Stimulated activated CD8-positive, alpha-beta memory T cell treated with anti-CD3 and anti-CD28 coated beads, Interleukin-4, amount 100 ng/mL, for 48 hours (primary cell): ENCODE data around the gene CDKN2AIPNL.
A peak's percentile ranks its signal among the peaks of the same experiment; 100 is the strongest.
"Not testable (repeated sequence)": the region's sequence is repeated elsewhere in the genome, so short reads cannot be mapped to it uniquely, and the experiment has no call there.

Experiments
- DNase-seq: peaks from one replicate; pipeline ENCODE4 v3.0.0-alpha.2; 2020

The CDKN2AIPNL gene

DNA sequence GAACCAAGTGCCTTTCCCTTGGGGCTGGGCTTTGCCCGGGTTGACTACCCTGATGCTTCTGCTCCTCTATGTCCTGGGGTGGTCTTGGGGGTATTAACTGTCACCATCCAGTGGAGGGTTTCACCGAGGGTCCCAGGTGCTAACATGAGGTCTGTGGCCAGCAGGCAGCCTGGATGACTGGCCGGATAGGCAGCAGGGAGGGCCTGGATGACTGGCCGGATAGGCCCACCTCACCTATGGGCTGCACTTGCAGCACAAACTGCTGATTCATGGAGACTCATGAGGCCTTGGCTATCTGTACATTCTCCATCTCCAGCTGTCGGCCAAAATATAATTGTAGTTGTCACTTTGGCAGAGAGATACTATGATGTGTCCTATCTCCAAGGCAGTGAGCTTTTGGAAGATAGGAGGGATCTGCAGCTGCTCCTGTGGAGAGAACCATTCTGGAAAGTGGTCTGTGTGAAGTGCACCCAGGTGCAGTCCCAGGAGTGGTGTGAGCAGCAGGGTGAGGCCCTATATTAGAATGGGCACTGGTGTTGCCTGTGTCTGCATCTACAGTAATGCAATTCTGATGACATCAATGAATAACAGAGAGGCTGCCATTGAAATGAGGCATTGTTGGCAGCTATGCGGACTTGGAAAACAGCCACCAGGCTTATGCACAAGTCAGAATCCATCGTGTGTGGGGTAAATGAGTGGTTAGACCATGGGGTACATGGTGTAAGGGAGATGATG, 26.3 kb upstream of the CDKN2AIPNL start:
- DNase-seq: no peak

DNA sequence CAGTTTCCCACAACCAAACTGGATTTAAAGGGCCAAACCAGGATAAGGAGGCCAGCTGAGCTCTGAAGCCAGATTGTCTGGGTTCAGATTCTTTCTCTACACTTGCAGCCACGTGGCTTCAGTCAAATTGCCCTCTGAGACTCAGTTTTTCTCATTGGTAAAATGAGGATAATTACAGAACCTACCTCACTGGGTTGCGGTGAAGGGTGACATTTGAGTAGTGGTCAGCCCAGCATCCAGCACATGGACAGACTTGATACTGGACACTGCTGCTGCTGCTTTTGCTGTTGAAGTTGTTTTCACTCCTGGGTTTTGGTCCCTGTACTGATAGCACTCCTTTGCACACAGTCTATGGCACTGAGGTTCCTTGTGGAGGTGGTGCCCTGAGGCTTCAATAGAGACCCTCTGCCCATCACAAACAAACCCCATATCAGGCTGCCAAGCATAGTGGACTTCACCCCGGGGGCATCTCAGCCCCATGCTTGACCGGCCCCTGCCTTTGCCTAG, 25.7 kb upstream of the CDKN2AIPNL start:
- no peak for DNase-seq

DNA sequence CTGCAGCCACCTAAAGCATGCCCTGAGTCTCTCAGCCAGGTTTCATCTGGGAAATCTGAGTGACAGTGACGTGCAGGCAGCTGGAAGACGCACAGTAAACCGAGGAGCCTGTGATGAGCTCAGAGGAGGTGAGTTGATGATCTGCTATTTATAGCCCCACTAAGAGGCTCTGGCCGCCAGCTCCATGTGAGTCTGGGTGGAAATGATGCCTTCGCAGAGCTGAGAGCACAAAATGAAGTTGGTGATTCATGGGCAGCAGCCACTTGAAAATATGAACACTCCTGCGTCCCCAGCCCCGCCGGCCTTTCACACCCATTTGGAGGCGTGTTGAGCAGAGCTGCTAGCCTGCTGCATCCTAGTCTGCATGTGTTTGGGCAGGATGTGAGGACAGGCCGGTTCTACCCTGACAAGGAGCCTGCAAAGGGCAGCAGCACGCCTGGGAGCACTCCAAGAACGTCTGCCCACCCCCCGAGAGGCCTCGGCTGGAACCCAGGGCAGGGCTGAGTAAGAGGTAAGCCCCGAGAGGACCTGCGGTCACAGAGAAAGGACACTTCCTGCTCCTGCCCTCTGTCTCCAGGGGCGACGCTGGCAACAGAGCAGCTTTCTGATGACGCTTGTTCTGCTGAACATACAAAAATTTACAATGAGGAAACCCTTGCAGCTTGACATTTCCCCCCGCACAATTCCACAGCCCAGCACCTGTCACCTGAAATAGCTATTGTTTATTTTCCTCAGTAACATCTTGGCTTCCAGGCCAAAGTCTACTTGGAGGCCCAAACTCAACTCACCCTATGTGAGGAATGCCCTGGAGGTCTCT, 25.1 kb upstream of the CDKN2AIPNL start:
- peak; percentile 68 for DNase-seq

DNA sequence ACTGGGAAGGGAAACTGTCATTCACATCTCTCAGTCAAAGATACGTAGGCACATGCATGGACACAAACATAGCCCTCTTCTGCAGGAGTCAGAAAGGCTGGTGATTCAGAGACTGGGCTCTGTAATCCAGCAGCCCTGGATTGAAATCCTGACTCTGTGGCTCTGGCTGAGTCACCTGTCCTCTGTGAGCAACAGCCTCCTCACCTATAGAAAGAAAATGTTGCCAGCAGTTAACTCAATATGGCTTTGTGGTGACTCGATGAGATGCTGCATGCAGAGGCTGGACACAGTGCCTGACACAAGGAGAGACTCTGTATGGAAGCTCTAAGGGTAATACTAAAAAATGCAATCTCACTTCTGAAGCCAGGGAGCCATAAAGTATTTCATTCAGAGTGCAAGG, 23.9 kb upstream of the CDKN2AIPNL start:
- peak; percentile 39 for DNase-seq

DNA sequence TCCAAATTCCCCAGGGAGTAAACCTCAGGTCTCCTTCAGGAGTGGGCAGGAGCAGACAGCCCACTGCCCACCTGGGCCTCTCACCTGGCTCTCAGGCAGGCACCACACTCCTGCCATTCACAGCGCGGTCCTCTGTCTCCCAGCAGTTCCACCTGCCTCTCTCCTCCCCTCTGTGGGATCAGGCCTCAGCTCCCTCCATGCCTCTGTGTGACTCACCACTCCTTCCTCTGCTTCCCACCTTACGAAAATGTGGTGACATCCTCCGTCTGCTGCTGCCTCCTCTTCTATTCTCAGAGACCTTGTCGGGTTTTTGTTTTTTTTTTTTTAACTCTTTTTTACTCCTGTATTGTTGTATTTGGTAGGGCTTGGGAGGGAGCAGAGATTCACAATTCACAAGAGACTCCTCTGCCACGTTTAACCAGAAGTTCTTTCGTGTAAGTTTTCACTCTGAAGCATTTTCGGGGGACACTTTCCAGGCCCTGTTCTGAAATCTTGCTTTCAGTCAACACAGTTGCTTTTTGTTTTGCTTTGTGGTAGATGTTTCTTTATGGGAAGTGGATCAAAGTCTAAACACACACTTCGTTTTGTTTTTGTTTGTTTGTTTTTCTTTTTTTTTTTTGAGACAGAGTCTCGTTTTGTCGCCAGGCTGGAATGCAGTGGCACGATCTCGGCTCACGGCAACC, 21.1 kb upstream of the CDKN2AIPNL start:
- no peak for DNase-seq

DNA sequence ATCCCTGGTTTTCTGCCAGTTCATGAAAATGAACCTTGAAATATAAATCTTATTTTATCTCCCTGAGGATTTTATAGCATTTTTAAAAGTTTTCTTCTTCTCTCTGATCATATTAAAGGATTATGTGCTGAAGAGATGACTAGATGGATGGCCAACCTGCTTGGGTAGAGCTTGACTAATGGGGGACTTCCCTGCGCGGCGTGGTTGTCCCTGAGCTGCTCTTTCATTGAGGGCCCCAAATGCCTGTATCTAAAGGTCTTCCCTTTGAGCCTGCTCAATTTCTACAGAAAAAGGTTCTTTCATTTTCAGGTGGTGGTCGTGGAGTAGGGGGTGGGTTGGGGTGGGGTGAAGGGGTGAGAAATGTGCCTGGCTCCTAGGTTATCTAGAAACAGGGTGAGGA, 20.5 kb upstream of the CDKN2AIPNL start:
- DNase-seq: peak; percentile 52

DNA sequence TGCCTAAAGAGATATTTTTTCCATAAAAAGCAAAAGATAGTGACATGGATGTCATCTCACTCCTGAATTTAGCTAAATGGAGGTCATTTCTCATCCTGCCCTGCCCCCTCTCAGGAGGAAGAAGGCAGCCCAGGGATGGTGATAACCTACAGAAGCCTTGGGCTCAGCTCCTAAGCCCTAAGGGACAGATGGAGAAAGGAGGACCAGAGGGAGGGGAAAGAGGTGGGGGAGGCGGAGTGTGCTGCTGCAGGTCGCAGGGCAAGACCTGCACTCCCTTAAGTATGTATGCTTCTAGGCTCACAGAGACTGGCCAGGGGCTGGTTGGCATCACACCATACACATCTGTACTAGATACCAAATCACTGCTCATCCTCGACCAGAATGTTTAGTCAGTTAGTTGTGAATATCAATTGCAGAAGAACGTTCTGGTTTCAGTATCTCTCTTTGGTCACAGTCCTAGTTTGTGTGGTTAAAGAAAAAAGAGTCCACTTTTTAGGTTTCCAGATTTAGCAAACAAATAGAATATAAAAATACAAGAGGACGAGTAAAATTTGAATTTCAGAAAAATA, 18.4 kb upstream of the CDKN2AIPNL start:
- DNase-seq: no peak

DNA sequence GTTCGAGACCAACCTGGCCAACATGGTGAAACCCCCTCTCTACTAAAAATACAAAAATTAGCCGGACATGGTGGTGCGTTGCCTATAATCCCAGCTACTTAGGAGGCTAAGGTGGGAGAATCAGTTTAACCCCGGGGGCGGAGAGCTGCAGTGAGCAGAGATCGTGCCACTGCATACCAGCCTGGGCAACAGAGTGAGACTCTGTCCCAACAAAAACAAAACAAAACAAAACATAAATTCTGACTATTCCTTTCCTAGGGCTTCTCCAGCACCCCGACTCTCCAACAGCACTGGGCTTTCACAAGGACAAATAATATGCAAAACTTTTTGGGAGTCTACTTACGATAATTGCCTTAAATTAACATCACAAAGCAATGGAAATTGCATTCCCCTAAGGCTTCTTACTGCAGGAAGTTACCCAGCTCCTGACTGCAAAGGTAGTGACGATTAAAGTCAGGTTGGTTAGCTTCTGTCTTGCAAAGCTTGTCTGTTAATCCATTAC, 15.9 kb upstream of the CDKN2AIPNL start:
- no peak for DNase-seq

DNA sequence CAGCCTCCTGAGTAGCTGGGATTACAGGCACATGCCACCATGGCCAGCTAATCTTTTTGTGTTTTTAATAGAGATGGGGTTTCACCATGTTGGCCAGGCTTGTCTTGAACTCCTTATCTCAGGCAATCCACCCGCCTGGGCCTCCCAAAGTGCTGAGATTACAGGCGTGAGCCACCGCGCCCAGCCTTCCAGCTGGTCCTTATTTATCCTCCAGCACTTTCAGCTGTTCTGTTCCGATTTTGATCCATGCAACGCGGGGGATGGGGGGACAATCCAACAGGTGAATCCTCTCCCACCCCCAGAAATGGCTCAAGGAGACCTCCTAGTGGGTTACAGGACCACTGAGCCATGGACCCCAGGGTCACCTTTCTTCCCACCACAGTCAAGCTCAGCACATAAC, 14.7 kb upstream of the CDKN2AIPNL start:
- DNase-seq: no peak

DNA sequence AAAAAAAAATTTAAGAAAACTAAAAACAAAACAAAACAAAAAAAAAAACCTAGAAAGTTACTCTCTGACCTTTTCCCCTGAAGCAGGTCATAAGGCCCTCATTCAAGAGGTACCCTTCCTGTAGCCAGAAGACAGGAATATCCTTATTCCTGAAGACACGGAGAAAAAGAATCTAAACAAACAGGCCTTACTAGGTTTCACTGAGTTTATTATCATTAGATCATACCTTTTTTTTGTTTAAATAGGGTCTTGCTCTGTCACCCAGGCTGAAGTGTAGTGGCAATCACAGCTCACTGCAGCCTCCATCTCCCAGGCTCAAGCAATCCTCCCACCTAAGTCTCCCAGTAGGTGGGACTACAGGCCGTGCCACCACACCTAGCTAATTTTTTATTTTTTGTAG, 11.7 kb upstream of the CDKN2AIPNL start:
- DNase-seq: no peak

DNA sequence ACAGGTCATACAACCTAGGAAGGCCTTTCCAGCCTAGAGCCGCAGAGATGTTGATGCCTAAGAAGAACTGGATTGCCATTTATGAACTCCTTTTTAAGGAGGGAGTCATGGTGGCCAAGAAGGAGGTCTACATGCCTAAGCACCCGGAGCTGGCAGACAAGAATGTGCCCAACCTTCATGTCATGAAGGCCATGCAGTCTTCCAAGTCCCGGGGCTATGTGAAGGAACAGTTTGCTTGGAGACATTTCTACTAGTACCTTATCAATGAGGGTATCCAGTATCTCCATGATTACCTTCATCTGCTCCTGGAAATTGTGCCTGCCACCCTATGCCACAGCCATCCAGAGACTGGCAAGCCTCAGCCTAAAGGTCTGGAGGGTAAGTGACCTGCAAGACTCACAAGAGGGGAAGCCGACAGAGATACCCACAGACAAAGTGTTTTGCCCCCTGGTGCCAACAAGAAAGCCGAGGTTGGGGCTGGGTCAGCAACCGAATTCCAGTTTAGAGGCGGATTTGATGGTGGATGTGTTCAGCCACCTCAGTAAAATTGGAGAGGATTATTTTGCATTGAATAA, 11.2 kb upstream of the CDKN2AIPNL start:
- no peak for DNase-seq

DNA sequence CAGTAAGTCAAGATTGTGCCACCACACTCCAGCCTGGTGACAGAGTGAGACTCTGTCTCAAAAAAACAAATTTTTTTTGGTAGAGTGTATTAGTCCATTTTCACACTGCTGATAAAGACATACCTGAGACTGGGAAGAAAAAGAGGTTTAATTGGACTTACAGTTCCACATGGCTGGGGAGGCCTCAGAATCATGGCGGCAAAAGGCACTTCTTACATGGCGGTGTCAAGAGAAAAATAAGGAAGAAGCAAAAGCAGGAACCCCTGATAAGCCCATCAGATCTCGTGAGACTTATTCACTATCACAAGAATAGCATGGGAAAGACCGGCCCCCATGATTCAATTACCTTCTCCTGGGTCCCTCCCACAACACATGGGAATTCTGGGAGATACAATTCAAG, 9.4 kb upstream of the CDKN2AIPNL start:
- DNase-seq: not testable (repeated sequence)

DNA sequence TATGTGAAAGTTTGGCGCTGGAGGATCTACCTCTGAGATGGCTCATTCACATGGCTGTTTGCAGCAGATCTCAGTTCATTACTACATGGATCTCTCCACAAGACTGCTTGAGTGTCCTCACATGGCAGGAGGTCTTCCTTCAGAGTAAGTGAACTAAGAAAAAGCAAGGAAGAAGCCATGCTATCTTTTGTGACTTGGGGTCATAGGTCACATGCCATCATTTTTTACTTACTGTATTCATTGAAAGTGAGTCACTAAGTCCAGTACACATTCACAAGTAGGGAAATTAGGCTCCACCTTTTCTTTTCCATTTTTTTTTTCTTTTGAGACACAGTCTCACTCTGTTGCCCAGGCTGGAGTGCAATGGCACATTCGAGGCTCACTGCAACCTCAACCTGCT, 8.7 kb upstream of the CDKN2AIPNL start:
- DNase-seq: no peak

DNA sequence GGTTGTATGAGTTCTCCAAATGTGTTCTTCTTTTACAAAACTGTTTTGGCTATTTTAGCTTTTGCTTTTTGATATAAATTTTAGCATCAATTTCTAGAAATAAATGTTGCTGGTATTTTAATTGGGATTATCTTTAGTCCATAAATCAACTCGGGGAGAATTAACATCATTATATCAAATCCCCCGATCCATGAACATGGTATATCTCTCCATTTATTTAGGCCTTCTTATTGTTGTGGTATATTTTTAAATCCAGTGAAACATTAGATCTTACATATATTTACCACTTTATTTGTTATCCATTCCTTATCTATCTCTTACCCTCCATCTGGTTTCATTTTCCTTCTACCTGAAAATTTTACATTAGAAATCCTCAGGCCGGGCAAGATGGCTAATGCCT, 7.3 kb upstream of the CDKN2AIPNL start:
- no peak for DNase-seq

DNA sequence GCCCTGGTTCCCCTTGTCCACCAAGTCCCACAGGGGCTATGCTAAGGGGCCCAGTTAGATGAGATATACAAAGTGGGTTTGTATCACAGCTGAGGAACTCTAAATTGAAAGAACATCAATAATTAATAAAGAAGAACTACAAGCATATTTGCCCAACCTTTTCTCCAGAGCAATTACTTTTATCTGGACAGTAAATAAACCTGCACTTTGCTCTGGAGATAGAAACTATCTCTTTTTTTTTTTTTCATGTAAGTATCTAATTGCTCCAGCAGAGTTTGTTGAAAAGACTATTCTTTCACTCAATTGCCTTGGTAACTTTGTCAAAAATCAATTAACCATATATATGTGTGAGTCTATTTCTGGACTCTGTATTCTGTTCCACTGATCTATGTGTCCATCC, 6.0 kb upstream of the CDKN2AIPNL start:
- DNase-seq: no peak

DNA sequence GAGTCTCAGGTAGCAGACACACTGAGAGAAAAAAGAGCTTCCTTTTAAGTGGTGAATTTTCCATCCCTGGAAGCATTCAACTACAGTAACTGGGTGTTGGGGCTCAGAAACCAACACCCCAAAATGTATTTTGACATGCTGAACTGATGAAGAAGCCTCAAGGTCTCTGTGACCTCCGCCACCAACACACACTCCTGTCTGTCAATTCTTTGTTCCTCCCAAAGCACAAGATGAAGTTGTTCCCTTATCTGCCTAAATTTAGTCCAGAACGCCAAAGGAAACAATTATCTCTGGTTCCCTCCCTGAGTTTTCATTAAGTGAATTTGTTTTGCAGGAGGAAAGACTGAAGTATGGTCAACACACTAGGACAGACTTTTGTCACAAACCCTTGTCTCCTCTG, 1.4 kb upstream of the CDKN2AIPNL start:
- no peak for DNase-seq

DNA sequence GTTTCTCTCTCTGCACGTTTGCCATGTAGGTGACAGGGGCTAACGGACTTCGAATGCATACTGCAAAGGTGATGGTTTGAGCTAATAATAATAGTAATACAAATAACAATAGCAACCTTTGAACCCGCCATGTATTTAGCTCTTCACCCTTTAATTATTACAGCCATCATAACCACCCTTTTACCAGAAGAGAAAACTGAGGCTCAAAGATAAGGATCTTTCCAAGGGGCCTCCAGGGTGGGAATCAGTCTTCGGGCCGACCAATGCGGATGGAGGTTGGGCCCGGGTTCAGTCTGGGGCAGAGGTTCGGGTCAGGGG, 494 bp downstream of the CDKN2AIPNL start:
- no peak for DNase-seq

DNA sequence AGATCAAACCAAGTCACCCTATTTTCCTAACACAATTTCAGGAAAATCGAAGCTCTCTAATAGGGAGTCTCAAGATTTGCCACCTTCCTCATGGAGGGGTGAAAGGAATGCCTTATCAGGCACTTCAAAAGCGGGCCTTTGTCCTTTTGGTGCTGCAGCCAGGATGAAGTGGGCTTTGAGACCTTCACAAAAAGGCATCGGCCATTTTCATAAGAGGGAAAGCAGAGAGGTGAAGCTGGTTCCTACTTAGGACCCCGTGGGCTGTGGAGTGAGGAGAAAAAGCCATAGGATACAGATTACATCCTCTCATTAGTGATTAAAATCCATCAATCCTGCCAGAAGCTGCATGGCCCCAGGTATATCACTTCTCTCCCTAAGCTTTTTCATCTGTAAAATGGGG, 859 bp downstream of the CDKN2AIPNL start:
- DNase-seq: no peak

DNA sequence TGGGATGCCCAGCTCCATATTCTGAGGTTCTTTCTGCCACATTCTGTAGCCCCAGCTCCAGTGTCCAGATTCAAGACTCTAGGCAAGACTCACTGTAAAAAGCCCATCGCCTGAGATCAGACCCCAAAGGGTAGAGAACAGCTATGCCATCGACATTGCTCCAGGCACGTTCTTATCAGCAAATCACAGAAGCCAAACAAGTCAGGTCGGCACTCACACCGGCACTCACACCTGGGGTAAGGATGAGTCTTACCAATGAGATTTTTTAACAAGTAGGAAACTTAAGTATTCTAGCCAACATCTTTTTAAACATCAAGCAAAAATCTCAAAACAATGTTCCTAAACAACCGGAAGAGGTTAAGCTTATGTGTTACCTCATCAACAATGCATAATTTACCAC, 2.4 kb downstream of the CDKN2AIPNL start:
- DNase-seq: no peak

DNA sequence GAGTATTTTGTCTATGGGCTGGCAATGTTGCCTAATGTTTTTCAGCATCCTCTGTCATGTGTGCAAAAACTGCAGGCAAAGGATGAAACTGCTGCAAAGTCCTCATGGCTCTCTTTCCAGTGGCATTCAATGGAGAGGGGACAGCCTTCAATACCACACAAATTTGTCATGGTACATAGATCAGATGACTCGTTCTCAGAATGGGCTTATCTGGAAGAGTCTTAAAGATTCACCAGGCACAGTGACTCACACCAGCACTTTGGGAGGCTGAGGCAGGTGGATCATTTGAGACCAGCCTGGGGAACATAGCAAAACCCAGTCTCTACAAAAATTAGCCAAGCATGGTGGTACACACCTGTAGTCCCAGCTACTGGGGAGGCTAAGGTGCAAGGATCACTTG, 5.3 kb downstream of the CDKN2AIPNL start:
- no peak for DNase-seq

DNA sequence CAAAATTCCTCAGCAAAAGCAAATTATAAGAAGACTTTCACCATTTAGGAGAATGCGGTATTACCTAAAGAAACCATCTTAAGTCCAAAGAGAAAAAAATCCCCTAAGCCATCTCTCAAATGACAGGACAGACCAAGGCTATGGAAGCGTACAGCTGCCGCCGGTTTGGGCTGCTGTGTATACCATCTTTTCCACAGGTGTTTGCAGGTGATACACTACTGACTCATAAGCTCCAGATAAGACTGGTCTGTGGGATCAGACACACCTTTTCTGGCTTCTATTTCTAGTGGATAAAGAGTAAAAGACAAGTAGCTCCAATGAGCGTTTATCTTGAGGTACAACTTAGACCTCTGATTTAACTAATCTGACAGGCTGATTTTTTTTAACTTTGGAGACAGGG, 7.7 kb downstream of the CDKN2AIPNL start:
- no peak for DNase-seq

DNA sequence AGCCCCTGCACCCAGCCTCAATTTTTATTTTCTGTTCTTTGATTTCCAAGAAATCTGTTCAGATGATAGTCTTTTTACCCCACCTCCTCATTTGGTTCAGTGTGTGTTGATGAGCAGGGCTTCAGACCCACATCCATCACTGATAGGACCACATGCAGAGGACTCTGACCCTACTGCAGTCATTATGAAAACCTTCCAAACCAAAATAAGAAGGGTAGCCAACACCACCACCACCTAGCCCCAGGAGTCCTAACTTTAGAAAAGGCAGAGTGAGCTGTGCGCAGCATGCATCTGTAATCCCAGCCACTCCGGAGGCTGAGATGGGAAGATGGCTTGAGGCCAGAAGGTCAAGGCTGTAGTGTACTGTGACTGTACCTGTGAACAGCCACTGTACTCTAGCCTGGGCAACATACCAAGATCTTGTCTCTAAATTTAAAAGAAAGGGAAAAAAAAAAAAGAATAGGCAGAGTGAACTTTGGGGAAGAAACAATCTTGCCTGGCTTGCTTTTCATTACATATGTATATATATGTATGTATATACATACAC, 13.0 kb downstream of the CDKN2AIPNL start:
- no peak for DNase-seq

DNA sequence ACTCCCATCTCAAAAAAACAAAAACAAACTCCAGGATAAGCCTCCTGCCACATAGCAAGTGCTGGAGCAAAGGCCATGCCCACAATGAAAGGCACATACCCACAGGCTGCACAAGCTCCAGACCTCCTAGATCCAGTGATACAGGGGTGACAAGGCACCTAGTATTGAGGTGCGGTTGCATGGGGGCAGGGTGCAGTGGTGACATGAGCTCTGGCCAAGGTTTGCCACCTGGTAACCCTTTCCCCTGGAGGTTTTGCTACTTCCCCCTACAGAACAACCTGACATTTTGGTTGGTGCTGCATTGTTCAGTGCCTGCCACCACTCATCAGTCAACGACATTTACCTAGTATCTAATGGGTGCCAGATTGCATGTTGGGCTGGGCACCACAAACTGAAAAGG, 14.5 kb downstream of the CDKN2AIPNL start:
- no peak for DNase-seq
